ENCODE data around the gene KLF13.

DNA sequence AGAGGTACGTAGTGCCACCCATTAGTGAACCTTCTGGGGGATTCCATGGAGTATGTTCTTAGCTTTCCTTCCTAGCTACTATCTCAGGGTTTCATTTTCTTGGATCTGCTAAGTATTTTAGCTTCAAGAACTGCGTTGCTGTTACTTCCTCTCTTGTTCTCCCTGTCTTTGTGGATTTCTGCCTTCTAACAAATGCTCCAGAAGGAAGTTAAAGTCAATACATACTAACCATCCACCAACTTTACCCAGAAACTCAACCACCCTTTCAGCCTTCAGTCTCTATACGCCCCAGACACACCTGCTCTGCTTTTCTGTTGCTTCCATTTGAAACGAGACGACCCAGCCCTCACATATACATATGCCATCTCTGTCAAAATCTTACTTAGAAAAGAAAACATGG lies 2.4 kb upstream of the KLF13 start:
- TF ChIP-seq POLR2A (IDR thresholded peaks at IDR 0.05; ENCODE audit: low read depth, low read length) (no peak), TAF1 (IDR thresholded peaks at IDR 0.05; ENCODE audit: low read depth, low read length) (no peak), POLR2AphosphoS5 (IDR thresholded peaks at IDR 0.05; ENCODE audit: low read depth, low read length) (no peak)
